ENCODE results near the gene OR2V1. TPM values are rescaled to one million over a fixed set of nuclear protein-coding genes. Genes with fewer than 3 reads are reported as not detected.

OR2V1 gene
- total and polyA plus RNA-seq, 2 donors (not counting 1 experiment from before 2014, with no cell fraction given), result not detected

GRCh38 chr5:181108578-181109165, 22.3 kb downstream of the OR2V1 start:
- Histone ChIP-seq H3K36me3 (replicated peaks in 1 of 2; ENCODE audit: control extremely low read depth in 1 of 2, control insufficient read depth in 1 of 2, extremely low read depth in 1 of 2, insufficient read depth in 2 of 2, low read length in 1 of 2) (no peaks in the 10 kb centered on the region), H3K4me1 (ENCODE audit: control insufficient read depth in 2 of 2, insufficient read depth in 2 of 2, low read length in 2 of 2) (peaks cover 8 to 9% of the 10 kb centered on the region in 2 donors), H3K4me2 (replicated peaks; ENCODE audit: low read depth, low read length, poor library complexity, severe bottlenecking) (no peak overlapping the region), H2AFZ (ENCODE audit: insufficient read depth, low read depth, low read length, poor library complexity, severe bottlenecking) (no peak overlapping the region), H4K20me1 (ENCODE audit: control insufficient read depth, insufficient read depth, low read length, poor library complexity, severe bottlenecking) (no peaks in the 10 kb centered on the region), H3K79me2 (ENCODE audit: control insufficient read depth, insufficient read depth, low read length) (no peaks in the 10 kb centered on the region), H3K9me3 (ENCODE audit: control extremely low read depth in 1 of 3, control insufficient read depth in 2 of 3, insufficient read depth in 1 of 3, low read length in 2 of 3) (peaks cover 0 to 6% (median 0%) of the 10 kb centered on the region in 3 donors), H3K4me3 (ENCODE audit: control extremely low read depth in 1 of 5, extremely low read depth in 1 of 5, insufficient read depth in 1 of 5, low read depth in 2 of 5, low read length in 4 of 5) (no peak overlapping the region), H3K27ac (ENCODE audit: low read length in 2 of 2) (no peak overlapping the region), H3K9ac (ENCODE audit: low read length) (no peak overlapping the region), H3K27me3 (replicated peaks in 1 of 4; ENCODE audit: control extremely low read depth in 1 of 4, control insufficient read depth in 3 of 4, insufficient read depth in 4 of 4, low read length in 3 of 4) (peaks cover 0 to 69% (median 11%) of the 10 kb centered on the region in 4 experiments)
- Mint-ChIP-seq H3K27me3 (peaks cover 58% of the 10 kb centered on the region), H3K27ac (no peak overlapping the region), H3K9me3 (ENCODE audit: insufficient read depth) (no peaks in the 10 kb centered on the region), H3K4me3 (no peak overlapping the region), H3K4me1 (peaks cover 13% of the 10 kb centered on the region)
- intact Hi-C loops (cut with micrococcal nuclease), result loop anchor here (10.0 kb wide), 1 partner anchor 46 kb away; no protein-coding TSS in a partner anchor
- ATAC-seq (ENCODE audit: low read depth) (no peak), DNase-seq (no peak)
- ChIA-PET POLR2A (interaction anchor here (0.7 kb wide), 1 partner anchor 58 kb away, joined by 3 read pairs; no protein-coding TSS in a partner anchor), CTCF (no interaction called here)
- 77% methylated on average over 13 of the region's 14 CpGs for WGBS (ENCODE audit: insufficient coverage)
- TF ChIP-seq, protein P1, sequence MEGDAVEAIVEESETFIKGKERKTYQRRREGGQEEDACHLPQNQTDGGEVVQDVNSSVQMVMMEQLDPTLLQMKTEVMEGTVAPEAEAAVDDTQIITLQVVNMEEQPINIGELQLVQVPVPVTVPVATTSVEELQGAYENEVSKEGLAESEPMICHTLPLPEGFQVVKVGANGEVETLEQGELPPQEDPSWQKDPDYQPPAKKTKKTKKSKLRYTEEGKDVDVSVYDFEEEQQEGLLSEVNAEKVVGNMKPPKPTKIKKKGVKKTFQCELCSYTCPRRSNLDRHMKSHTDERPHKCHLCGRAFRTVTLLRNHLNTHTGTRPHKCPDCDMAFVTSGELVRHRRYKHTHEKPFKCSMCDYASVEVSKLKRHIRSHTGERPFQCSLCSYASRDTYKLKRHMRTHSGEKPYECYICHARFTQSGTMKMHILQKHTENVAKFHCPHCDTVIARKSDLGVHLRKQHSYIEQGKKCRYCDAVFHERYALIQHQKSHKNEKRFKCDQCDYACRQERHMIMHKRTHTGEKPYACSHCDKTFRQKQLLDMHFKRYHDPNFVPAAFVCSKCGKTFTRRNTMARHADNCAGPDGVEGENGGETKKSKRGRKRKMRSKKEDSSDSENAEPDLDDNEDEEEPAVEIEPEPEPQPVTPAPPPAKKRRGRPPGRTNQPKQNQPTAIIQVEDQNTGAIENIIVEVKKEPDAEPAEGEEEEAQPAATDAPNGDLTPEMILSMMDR (IDR thresholded peaks at IDR 0.05), result no peak
- TF ChIP-seq EZH2 (IDR thresholded peaks at IDR 0.05; ENCODE audit: borderline replicate concordance, insufficient read depth, low read depth, low read length, poor library complexity, severe bottlenecking), result no peak

GRCh38 chr5:181107699-181108098, 23.3 kb downstream of the OR2V1 start:
- Histone ChIP-seq H2AFZ (ENCODE audit: insufficient read depth, low read depth, low read length, poor library complexity, severe bottlenecking) (no peak overlapping the region), H3K4me2 (replicated peaks; ENCODE audit: low read depth, low read length, poor library complexity, severe bottlenecking) (no peak overlapping the region), H3K36me3 (replicated peaks in 1 of 2; ENCODE audit: control extremely low read depth in 1 of 2, control insufficient read depth in 1 of 2, extremely low read depth in 1 of 2, insufficient read depth in 2 of 2, low read length in 1 of 2) (no peaks in the 10 kb centered on the region), H3K27me3 (replicated peaks in 1 of 4; ENCODE audit: control extremely low read depth in 1 of 4, control insufficient read depth in 3 of 4, insufficient read depth in 4 of 4, low read length in 3 of 4) (peaks cover 0 to 64% (median 11%) of the 10 kb centered on the region in 4 experiments), H3K9ac (ENCODE audit: low read length) (no peak overlapping the region), H3K4me3 (ENCODE audit: control extremely low read depth in 1 of 5, extremely low read depth in 1 of 5, insufficient read depth in 1 of 5, low read depth in 2 of 5, low read length in 4 of 5) (no peak overlapping the region), H3K79me2 (ENCODE audit: control insufficient read depth, insufficient read depth, low read length) (no peaks in the 10 kb centered on the region), H3K27ac (ENCODE audit: low read length in 2 of 2) (no peak overlapping the region), H3K4me1 (ENCODE audit: control insufficient read depth in 2 of 2, insufficient read depth in 2 of 2, low read length in 2 of 2) (peaks cover 8 to 9% of the 10 kb centered on the region in 2 donors), H3K9me3 (ENCODE audit: control extremely low read depth in 1 of 3, control insufficient read depth in 2 of 3, insufficient read depth in 1 of 3, low read length in 2 of 3) (peaks cover 0 to 6% (median 0%) of the 10 kb centered on the region in 3 donors), H4K20me1 (ENCODE audit: control insufficient read depth, insufficient read depth, low read length, poor library complexity, severe bottlenecking) (no peaks in the 10 kb centered on the region)
- intact Hi-C loops (cut with micrococcal nuclease), result loop anchor here (10.0 kb wide), 1 partner anchor 47 kb away; no protein-coding TSS in a partner anchor
- Mint-ChIP-seq H3K4me1 (peaks cover 13% of the 10 kb centered on the region), H3K27ac (no peak overlapping the region), H3K27me3 (peaks cover 58% of the 10 kb centered on the region), H3K4me3 (no peak overlapping the region), H3K9me3 (ENCODE audit: insufficient read depth) (no peaks in the 10 kb centered on the region)
- WGBS (ENCODE audit: insufficient coverage), result 77% methylated on average over 9 of the region's 9 CpGs
- CTCF ChIA-PET, result interaction anchor here (0.9 kb wide), 1 partner anchor 243 kb away, joined by 3 read pairs; no protein-coding TSS in a partner anchor
- DNase-seq, result no peak
- POLR2A ChIA-PET, result no interaction called here
- no peak for TF ChIP-seq EZH2 (IDR thresholded peaks at IDR 0.05; ENCODE audit: borderline replicate concordance, insufficient read depth, low read depth, low read length, poor library complexity, severe bottlenecking)
- TF ChIP-seq, protein P1 (IDR thresholded peaks at IDR 0.05), result no peak
- no peak for ATAC-seq (ENCODE audit: low read depth)

All from B cell (primary cell).